Measurements from ENCODE around the gene NQO1.

DNA sequence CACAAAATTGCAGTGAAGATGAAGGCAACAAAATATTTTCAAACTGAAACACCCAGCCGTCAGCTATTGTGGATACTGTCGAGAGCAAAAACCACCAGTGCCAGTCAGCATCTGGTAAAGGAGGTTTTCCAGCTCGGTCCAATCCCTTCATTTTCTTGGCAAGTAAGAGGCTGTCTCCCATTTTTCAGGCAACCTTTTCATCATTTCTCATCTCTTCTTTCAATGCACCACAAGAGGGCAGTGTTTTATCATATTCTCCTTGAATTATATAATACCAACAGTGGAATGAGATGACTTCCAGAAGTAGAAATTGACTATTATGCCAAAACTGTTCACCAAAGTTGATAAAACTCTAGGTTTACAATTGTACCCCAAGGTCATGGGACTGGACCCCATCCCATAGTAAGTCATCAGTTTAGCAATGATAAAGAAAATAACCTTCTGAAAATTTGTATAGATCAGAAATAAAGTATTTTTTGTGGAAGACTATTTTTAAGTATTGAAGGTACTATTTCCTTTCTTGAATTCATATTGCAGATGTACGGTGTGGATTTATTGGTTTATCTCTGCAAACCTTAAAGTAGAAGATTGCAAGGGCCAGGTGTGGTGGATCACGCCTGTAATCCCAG lies 16.8 kb downstream of the NQO1 start:
- TF ChIP-seq POLR2A (IDR thresholded peaks at IDR 0.05; ENCODE audit: low read length): no peak
- TF ChIP-seq GATA1 (IDR thresholded peaks at IDR 0.05; ENCODE audit: low read depth, low read length): no peak

Measured in erythroblast (primary cell).